Keratinocyte (primary cell): ENCODE data around the gene TMPRSS3.

ENCODE experiments used
- EZH2 ChIP-seq: IDR thresholded peaks from one replicate; pipeline ENCODE4 v1.6.1; 2012; ENCODE audit warnings: inconsistent platforms, mild to moderate bottlenecking, low read length, moderate library complexity
- TF ChIP-seq, protein P1 (sequence below), 3 experiments: IDR thresholded peaks in 1 of 3; conservative IDR thresholded peaks in 1 of 3; optimal IDR thresholded peaks in 1 of 3; 2 replicates in 2 of 3; 3 replicates in 1 of 3; pipeline versions ENCODE3 to v1.5.1; 2011; ENCODE audit warnings: low read length in 3 of 3, mild to moderate bottlenecking in 3 of 3, moderate library complexity in 2 of 3, control low read depth in 1 of 3, inconsistent platforms in 1 of 3; ENCODE audit not compliant: insufficient read depth in 2 of 3; ENCODE audit errors: extremely low read depth in 1 of 3

DNA sequence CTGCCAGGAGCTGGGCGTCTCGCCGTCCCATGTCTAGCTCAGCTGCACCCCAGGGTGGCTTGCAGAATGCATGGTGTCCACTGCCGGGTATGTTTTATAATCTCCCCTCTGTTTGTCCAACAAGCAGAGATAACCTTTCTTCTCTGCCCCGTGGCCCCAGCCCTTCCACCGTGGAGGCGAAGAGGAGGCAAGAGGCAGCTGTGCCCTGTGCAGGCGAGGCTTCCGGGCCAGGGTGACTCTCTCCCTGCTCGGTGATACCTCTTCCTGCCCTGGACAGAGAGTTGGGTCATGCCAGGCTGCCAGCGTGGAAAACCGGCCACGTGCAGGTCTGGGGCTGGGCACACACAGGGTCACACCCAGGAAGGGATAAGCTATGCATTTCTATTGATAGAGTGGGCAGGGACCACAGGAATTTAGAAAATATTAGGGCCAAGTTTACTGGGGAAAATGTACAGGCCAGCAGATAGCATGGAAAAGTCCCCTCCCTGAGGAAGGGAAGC is 44.9 kb downstream of the TMPRSS3 start, which contains the start of gene TFF2:
- TF ChIP-seq, protein P1, sequence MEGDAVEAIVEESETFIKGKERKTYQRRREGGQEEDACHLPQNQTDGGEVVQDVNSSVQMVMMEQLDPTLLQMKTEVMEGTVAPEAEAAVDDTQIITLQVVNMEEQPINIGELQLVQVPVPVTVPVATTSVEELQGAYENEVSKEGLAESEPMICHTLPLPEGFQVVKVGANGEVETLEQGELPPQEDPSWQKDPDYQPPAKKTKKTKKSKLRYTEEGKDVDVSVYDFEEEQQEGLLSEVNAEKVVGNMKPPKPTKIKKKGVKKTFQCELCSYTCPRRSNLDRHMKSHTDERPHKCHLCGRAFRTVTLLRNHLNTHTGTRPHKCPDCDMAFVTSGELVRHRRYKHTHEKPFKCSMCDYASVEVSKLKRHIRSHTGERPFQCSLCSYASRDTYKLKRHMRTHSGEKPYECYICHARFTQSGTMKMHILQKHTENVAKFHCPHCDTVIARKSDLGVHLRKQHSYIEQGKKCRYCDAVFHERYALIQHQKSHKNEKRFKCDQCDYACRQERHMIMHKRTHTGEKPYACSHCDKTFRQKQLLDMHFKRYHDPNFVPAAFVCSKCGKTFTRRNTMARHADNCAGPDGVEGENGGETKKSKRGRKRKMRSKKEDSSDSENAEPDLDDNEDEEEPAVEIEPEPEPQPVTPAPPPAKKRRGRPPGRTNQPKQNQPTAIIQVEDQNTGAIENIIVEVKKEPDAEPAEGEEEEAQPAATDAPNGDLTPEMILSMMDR (optimal IDR thresholded peaks at IDR 0.05 in 1 of 3, IDR thresholded peaks at IDR 0.05 in 1 of 3, conservative IDR thresholded peaks at IDR 0.05 in 1 of 3; ENCODE audit: extremely low read depth in 1 of 3, insufficient read depth in 2 of 3, low read length in 3 of 3): no peak
- no peak for TF ChIP-seq EZH2
